Measurements from ENCODE around the gene TRRAP.

The TRRAP gene

GRCh38 chr7:98974205-98974604, 95.9 kb downstream of the TRRAP start:
- no peaks in the 10 kb centered on the region for H3K9me3 ChIP-seq (ENCODE audit: control insufficient read depth, low read length)
- no peak overlapping the region for H2AK5ac ChIP-seq (ENCODE audit: low read length, severe bottlenecking)
- no peak overlapping the region for H2BK12ac ChIP-seq (ENCODE audit: low read length in 2 of 2)
- H3K27me3 ChIP-seq (ENCODE audit: control insufficient read depth in 1 of 2, insufficient read depth in 1 of 2, low read length in 2 of 2) = no peaks in the 10 kb centered on the region
- H2BK15ac ChIP-seq (ENCODE audit: low read depth, poor library complexity, severe bottlenecking) = no peak overlapping the region
- no peak overlapping the region for H4K8ac ChIP-seq (ENCODE audit: low read length)
- H3K9ac ChIP-seq (ENCODE audit: low read length) = no peak overlapping the region
- H2BK5ac ChIP-seq (ENCODE audit: low read depth, low read length, poor library complexity, severe bottlenecking) = no peak overlapping the region
- no peak overlapping the region for H3K14ac ChIP-seq (ENCODE audit: low read length in 2 of 2)
- no peak overlapping the region for H3K4me2 ChIP-seq (ENCODE audit: low read length, poor library complexity, severe bottlenecking)
- H2AFZ ChIP-seq (ENCODE audit: low read depth, low read length) = no peak overlapping the region
- no peak overlapping the region for H3K4me3 ChIP-seq (ENCODE audit: insufficient read depth in 1 of 2, low read depth in 1 of 2, low read length in 2 of 2)
- peaks cover 39% of the 10 kb centered on the region for H3K79me1 ChIP-seq (replicated peaks; ENCODE audit: low read length, poor library complexity, severe bottlenecking)
- no peak overlapping the region for H4K91ac ChIP-seq (ENCODE audit: low read length)
- no peak for DNase-seq
- H3K4ac ChIP-seq (ENCODE audit: low read depth in 1 of 2, low read length in 2 of 2) = no peak overlapping the region
- WGBS = 94% methylated on average over 4 of the region's 4 CpGs
- H2BK120ac ChIP-seq (ENCODE audit: low read depth, low read length) = no peak overlapping the region
- no peak overlapping the region for H3K18ac ChIP-seq (ENCODE audit: low read depth in 1 of 2, low read length in 2 of 2)
- H3K4me1 ChIP-seq (ENCODE audit: control insufficient read depth, insufficient read depth, low read depth, low read length) = no peaks in the 10 kb centered on the region
- H3K36me3 ChIP-seq (ENCODE audit: control insufficient read depth in 1 of 2, insufficient read depth in 2 of 2, low read depth in 1 of 2, low read length in 2 of 2) = peaks cover 82 to 99% of the 10 kb centered on the region in 2 experiments
- no peak overlapping the region for H3K23ac ChIP-seq (ENCODE audit: low read length in 2 of 2)
- no peak overlapping the region for H3K27ac ChIP-seq (ENCODE audit: low read length, poor library complexity, severe bottlenecking)

GRCh38 chr7:98974906-98975816, 96.8 kb downstream of the TRRAP start:
- Histone ChIP-seq H2BK12ac (ENCODE audit: low read length in 2 of 2) (no peak overlapping the region), H2BK5ac (ENCODE audit: low read depth, low read length, poor library complexity, severe bottlenecking) (no peak overlapping the region), H3K9me3 (ENCODE audit: control insufficient read depth, low read length) (no peaks in the 10 kb centered on the region), H3K4me3 (ENCODE audit: insufficient read depth in 1 of 2, low read depth in 1 of 2, low read length in 2 of 2) (no peak overlapping the region), H3K4me1 (ENCODE audit: control insufficient read depth, insufficient read depth, low read depth, low read length) (no peaks in the 10 kb centered on the region), H3K79me1 (replicated peaks; ENCODE audit: low read length, poor library complexity, severe bottlenecking) (peaks cover 33% of the 10 kb centered on the region), H3K4ac (ENCODE audit: low read depth in 1 of 2, low read length in 2 of 2) (no peak overlapping the region), H4K91ac (ENCODE audit: low read length) (no peak overlapping the region), H2BK15ac (ENCODE audit: low read depth, poor library complexity, severe bottlenecking) (no peak overlapping the region), H3K14ac (ENCODE audit: low read length in 2 of 2) (no peak overlapping the region), H4K8ac (ENCODE audit: low read length) (no peak overlapping the region), H2AK5ac (ENCODE audit: low read length, severe bottlenecking) (no peak overlapping the region), H3K18ac (ENCODE audit: low read depth in 1 of 2, low read length in 2 of 2) (no peak overlapping the region), H3K27me3 (ENCODE audit: control insufficient read depth in 1 of 2, insufficient read depth in 1 of 2, low read length in 2 of 2) (no peaks in the 10 kb centered on the region), H3K9ac (ENCODE audit: low read length) (no peak overlapping the region), H3K27ac (ENCODE audit: low read length, poor library complexity, severe bottlenecking) (no peak overlapping the region), H3K4me2 (ENCODE audit: low read length, poor library complexity, severe bottlenecking) (no peak overlapping the region), H2BK120ac (ENCODE audit: low read depth, low read length) (no peak overlapping the region), H3K36me3 (ENCODE audit: control insufficient read depth in 1 of 2, insufficient read depth in 2 of 2, low read depth in 1 of 2, low read length in 2 of 2) (peaks cover 72 to 100% of the 10 kb centered on the region in 2 experiments), H2AFZ (ENCODE audit: low read depth, low read length) (no peak overlapping the region), H3K23ac (ENCODE audit: low read length in 2 of 2) (peak overlapping the region in 1 of 2 experiments; percentile 34)
- WGBS = 96% methylated on average over 16 of the region's 17 CpGs
- no peak for DNase-seq

GRCh38 chr7:98976396-98977185, 98.3 kb downstream of the TRRAP start:
- no peak for DNase-seq
- Histone ChIP-seq H2AFZ (ENCODE audit: low read depth, low read length) (no peak overlapping the region), H3K4ac (ENCODE audit: low read depth in 1 of 2, low read length in 2 of 2) (no peak overlapping the region), H3K79me1 (replicated peaks; ENCODE audit: low read length, poor library complexity, severe bottlenecking) (peaks cover 37% of the 10 kb centered on the region), H4K8ac (ENCODE audit: low read length) (no peak overlapping the region), H3K27ac (ENCODE audit: low read length, poor library complexity, severe bottlenecking) (no peak overlapping the region), H3K9me3 (ENCODE audit: control insufficient read depth, low read length) (no peaks in the 10 kb centered on the region), H3K9ac (ENCODE audit: low read length) (no peak overlapping the region), H4K91ac (ENCODE audit: low read length) (no peak overlapping the region), H3K27me3 (ENCODE audit: control insufficient read depth in 1 of 2, insufficient read depth in 1 of 2, low read length in 2 of 2) (no peaks in the 10 kb centered on the region), H3K4me2 (ENCODE audit: low read length, poor library complexity, severe bottlenecking) (no peak overlapping the region), H2BK12ac (ENCODE audit: low read length in 2 of 2) (no peak overlapping the region), H3K4me3 (ENCODE audit: insufficient read depth in 1 of 2, low read depth in 1 of 2, low read length in 2 of 2) (no peak overlapping the region), H2BK15ac (ENCODE audit: low read depth, poor library complexity, severe bottlenecking) (no peak overlapping the region), H3K23ac (ENCODE audit: low read length in 2 of 2) (no peak overlapping the region), H2AK5ac (ENCODE audit: low read length, severe bottlenecking) (no peak overlapping the region), H2BK120ac (ENCODE audit: low read depth, low read length) (no peak overlapping the region), H2BK5ac (ENCODE audit: low read depth, low read length, poor library complexity, severe bottlenecking) (no peak overlapping the region), H3K36me3 (ENCODE audit: control insufficient read depth in 1 of 2, insufficient read depth in 2 of 2, low read depth in 1 of 2, low read length in 2 of 2) (peaks cover 72 to 98% of the 10 kb centered on the region in 2 experiments), H3K4me1 (ENCODE audit: control insufficient read depth, insufficient read depth, low read depth, low read length) (no peaks in the 10 kb centered on the region), H3K18ac (ENCODE audit: low read depth in 1 of 2, low read length in 2 of 2) (no peak overlapping the region), H3K14ac (ENCODE audit: low read length in 2 of 2) (no peak overlapping the region)
- WGBS = 98% methylated on average over 28 of the region's 30 CpGs

- Histone ChIP-seq H2BK15ac (ENCODE audit: low read depth, poor library complexity, severe bottlenecking) (no peak overlapping the region), H2BK12ac (ENCODE audit: low read length in 2 of 2) (no peak overlapping the region), H4K91ac (ENCODE audit: low read length) (no peak overlapping the region), H3K9me3 (ENCODE audit: control insufficient read depth, low read length) (no peaks in the 10 kb centered on the region), H2BK5ac (ENCODE audit: low read depth, low read length, poor library complexity, severe bottlenecking) (no peak overlapping the region), H4K8ac (ENCODE audit: low read length) (no peak overlapping the region), H2AFZ (ENCODE audit: low read depth, low read length) (no peak overlapping the region), H3K4me3 (ENCODE audit: insufficient read depth in 1 of 2, low read depth in 1 of 2, low read length in 2 of 2) (no peak overlapping the region), H3K79me1 (replicated peaks; ENCODE audit: low read length, poor library complexity, severe bottlenecking) (peaks cover 39% of the 10 kb centered on the region), H3K36me3 (ENCODE audit: control insufficient read depth in 1 of 2, insufficient read depth in 2 of 2, low read depth in 1 of 2, low read length in 2 of 2) (peaks cover 76 to 98% of the 10 kb centered on the region in 2 experiments), H3K4me2 (ENCODE audit: low read length, poor library complexity, severe bottlenecking) (no peak overlapping the region), H3K27ac (ENCODE audit: low read length, poor library complexity, severe bottlenecking) (no peak overlapping the region), H3K9ac (ENCODE audit: low read length) (no peak overlapping the region), H3K4me1 (ENCODE audit: control insufficient read depth, insufficient read depth, low read depth, low read length) (no peaks in the 10 kb centered on the region), H3K14ac (ENCODE audit: low read length in 2 of 2) (no peak overlapping the region), H3K18ac (ENCODE audit: low read depth in 1 of 2, low read length in 2 of 2) (no peak overlapping the region), H2BK120ac (ENCODE audit: low read depth, low read length) (no peak overlapping the region), H2AK5ac (ENCODE audit: low read length, severe bottlenecking) (no peak overlapping the region), H3K4ac (ENCODE audit: low read depth in 1 of 2, low read length in 2 of 2) (no peak overlapping the region), H3K23ac (ENCODE audit: low read length in 2 of 2) (no peak overlapping the region), H3K27me3 (ENCODE audit: control insufficient read depth in 1 of 2, insufficient read depth in 1 of 2, low read length in 2 of 2) (no peaks in the 10 kb centered on the region)
- WGBS = 98% methylated on average over 9 of the region's 9 CpGs
- DNase-seq = no peak
Observed at GRCh38 chr7:98978672-98979071, 100.3 kb downstream of the TRRAP start.
